Right ventricle myocardium superior (tissue), 1 donor: ENCODE data around the gene RBM20. TPM values are rescaled to one million over a fixed set of nuclear protein-coding genes. Genes with fewer than 3 reads are reported as not detected.
"Not testable (repeated sequence)": the region's sequence is repeated elsewhere in the genome, so short reads cannot be mapped to it uniquely, and the experiment has no call there.

Experiments
- ATAC-seq: fragments of 200-7000 bp; cut with Tn5 transposase; one replicate; pipeline ENCODE4 v1.9.1; 2020; ENCODE audit warnings: mild to moderate bottlenecking; ENCODE audit not compliant: poor library complexity
- DNase-seq: peaks from one replicate; pipeline ENCODE4 v3.0.0-alpha.2; 2020
- intact Hi-C: fragments of 100-400 bp; cut with DNase I; formaldehyde crosslinking; loops from one replicate; pipeline ENCODE4 v1.11.2; 2022
- total RNA-seq: library from RNA; stranded (reverse); fragmentation: NEBNext Ultra II Directional; extraction: Animal tissue kit (Norgen Biotek cat#: 25700); gene quantifications from one replicate; pipeline ENCODE4 v1.2.1, GENCODE V29; 2021
- donor health status: DM: no; HTN: yes; CAD: no; lungs with severe emphysema.

The RBM20 gene
- total RNA-seq, 1 donor from 2014 or later, result 103 TPM

- intact Hi-C loops, result loop anchor here (5.0 kb wide), 1 partner anchor 40 kb away; no protein-coding TSS in a partner anchor
- ATAC-seq (no peak), DNase-seq (no peak)
Observed at GRCh38 chr10:110642204-110643034, 1.7 kb upstream of the RBM20 start.

- ATAC-seq (peak; percentile 24), DNase-seq (peak; percentile 48)
- intact Hi-C loops, result loop anchor here (5.0 kb wide), 1 partner anchor 39 kb away; no protein-coding TSS in a partner anchor
Observed at GRCh38 chr10:110643035-110643652, 992 bp upstream of the RBM20 start.

GRCh38 chr10:110644598-110645462, 694 bp downstream of the RBM20 start:
- no peak for ATAC-seq
- intact Hi-C loops, result loop anchor here (5.0 kb wide), 1 partner anchor 37 kb away; no protein-coding TSS in a partner anchor
- no peak for DNase-seq

GRCh38 chr10:110646417-110647135, 2.4 kb downstream of the RBM20 start:
- no peak for ATAC-seq
- intact Hi-C loops, result no loop called here

GRCh38 chr10:110647136-110647430, 2.9 kb downstream of the RBM20 start:
- DNase-seq (no peak), ATAC-seq (no peak)
- intact Hi-C loops, result no loop called here

More at GRCh38 chr10:110646417-110647135, 2.4 kb downstream of the RBM20 start:
- DNase-seq, result no peak

GRCh38 chr10:110648692-110649346, 4.7 kb downstream of the RBM20 start:
- intact Hi-C loops, result no loop called here
- DNase-seq (no peak), ATAC-seq (no peak)

- intact Hi-C loops, result no loop called here
- no peak for ATAC-seq
- DNase-seq, result no peak
Observed at GRCh38 chr10:110649347-110650264, 5.5 kb downstream of the RBM20 start.

- intact Hi-C loops, result no loop called here
- DNase-seq (no peak), ATAC-seq (no peak)
Observed at GRCh38 chr10:110650265-110650668, 6.1 kb downstream of the RBM20 start.

- no peak for DNase-seq
- peak; percentile 69 for ATAC-seq
- intact Hi-C loops, result no loop called here
Observed at GRCh38 chr10:110651044-110651958, 7.2 kb downstream of the RBM20 start.

GRCh38 chr10:110652475-110653118, 8.5 kb downstream of the RBM20 start:
- intact Hi-C loops, result no loop called here
- DNase-seq (no peak), ATAC-seq (no peak)

GRCh38 chr10:110655320-110655719, 11.2 kb downstream of the RBM20 start:
- ATAC-seq (no peak), DNase-seq (no peak)
- intact Hi-C loops, result no loop called here

- no peak for ATAC-seq
- DNase-seq, result no peak
Observed at GRCh38 chr10:110656612-110657011, 12.5 kb downstream of the RBM20 start.

GRCh38 chr10:110657973-110658691, 14.0 kb downstream of the RBM20 start:
- intact Hi-C loops, result no loop called here
- DNase-seq (no peak), ATAC-seq (peak; percentile 18)

More at GRCh38 chr10:110656612-110657011, 12.5 kb downstream of the RBM20 start:
- intact Hi-C loops, result no loop called here

GRCh38 chr10:110659558-110659957, 15.4 kb downstream of the RBM20 start:
- no peak for ATAC-seq
- DNase-seq, result no peak
- intact Hi-C loops, result no loop called here

- DNase-seq, ATAC-seq, intact Hi-C loops: not testable (repeated sequence)
Observed at GRCh38 chr10:110660289-110660688, 16.2 kb downstream of the RBM20 start.
